Ovary (tissue), 9 donors: ENCODE measurements around the gene CDC14B. TPM values are rescaled to one million over a fixed set of nuclear protein-coding genes. Genes with fewer than 3 reads are reported as not detected.
"Not testable (repeated sequence)": the region's sequence is repeated elsewhere in the genome, so short reads cannot be mapped to it uniquely, and the experiment has no call there.

Source experiments
- DNase-seq, 5 donors: peaks; one replicate each; pipeline ENCODE4 v3.0.0-alpha.2; 2019 to 2020
- H3K27ac ChIP-seq, 2 donors: fragments of 200-600 bp; one replicate each; pipeline versions ENCODE4 v1.5.1 to v1.8.0; 2019 to 2022
- H3K27me3 ChIP-seq: fragments of 200-600 bp; one replicate; pipeline ENCODE4 v1.8.0; 2022
- H3K36me3 ChIP-seq: fragments of 200-600 bp; sonication (generic); one replicate; pipeline ENCODE4 v1.5.1; 2019
- H3K4me1 ChIP-seq: one replicate; pipeline ENCODE4 v1.8.1; 2013; ENCODE audit warnings: mild to moderate bottlenecking, moderate library complexity; ENCODE audit not compliant: insufficient read depth
- H3K4me3 ChIP-seq: fragments of 200-600 bp; sonication (generic); one replicate; pipeline ENCODE4 v1.5.1; 2017
- H3K9me3 ChIP-seq, 2 donors: fragments of 200-600 bp in 1 of 2; sonication (generic) in 1 of 2; one replicate each; pipeline versions ENCODE4 v1.5.1 to v1.8.1; 2013 to 2019; ENCODE audit warnings: mild to moderate bottlenecking in 1 of 2, moderate library complexity in 1 of 2
- CTCF ChIP-seq, 3 donors: fragments of 450-650 bp in 2 of 3; fragments of 200-600 bp in 1 of 3; IDR thresholded peaks; one replicate each; pipeline versions ENCODE4 v1.5.1 to v1.8.0; 2016 to 2022; ENCODE audit warnings: antibody characterized with exemption in 3 of 3, mild to moderate bottlenecking in 1 of 3
- EP300 ChIP-seq: sonication (generic); formaldehyde crosslinking; IDR thresholded peaks from one replicate; pipeline ENCODE4 v1.6.1; 2017; ENCODE audit warnings: antibody characterized with exemption
- POLR2A ChIP-seq: fragments of 450-650 bp; IDR thresholded peaks from one replicate; pipeline ENCODE4 v1.6.1; 2017; ENCODE audit warnings: antibody characterized with exemption, mild to moderate bottlenecking, moderate library complexity
- WGBS, 3 donors: extraction: QIAGEN DNeasy Blood & Tissue Kit in 1 of 3; methylation state at CpG; one replicate each; pipeline versions ENCODE4 v1.1.5 to v1.1.7; 2013 to 2017; 5-methylcytosine and 5-hydroxymethylcytosine counted together
- intact Hi-C, 4 donors: fragments of 100-400 bp; cut with DNase I; formaldehyde crosslinking; loops; one replicate each; pipeline versions ENCODE4 v1.11.0 to v1.15.1; 2022 to 2023
- polyA plus RNA-seq, 2 donors: library from polyadenylated mRNA; stranded (reverse); fragments of 200-250 nt in 1 of 2; fragments of 350-450 nt in 1 of 2; fragmentation: Illumina TruSeq in 1 of 2; extraction: RNeasy Lipid Tissue Mini Kit (QIAGEN cat#74804) in 1 of 2; gene quantifications; one replicate each; pipeline ENCODE4 v1.2.3, GENCODE V29; 2013 to 2014
- total RNA-seq, 7 donors: library from RNA; depleted of rRNA in 2 of 7; stranded (reverse); fragments of >200 nt in 2 of 7; fragmentation: NEBNext Ultra II Directional in 3 of 7; extraction: Animal tissue kit (Norgen Biotek cat#: 25700) in 3 of 7; gene quantifications; one replicate each; pipeline versions ENCODE4 v1.1.0 to v1.2.4, GENCODE V29; 2016 to 2023
- donor health status: DM: no; HTN: no; CAD: no; lungs with moderate emphysema.
- donor health status: DM: no; HTN: no; CAD: no.
- donor health status: Bipolar disorder and iron deficiency.
- donor health status: DM: yes; HTN: yes; CAD: no.
- donor health status: DM: no; HTN: no; CAD: no.
- donor health status: DM: yes; HTN: yes; CAD: no.

Gene CDC14B
- total and polyA plus RNA-seq, 9 donors = 5.9 to 15.3 (median 11.4) TPM

GRCh38 chr9:96587338-96588315 lies 32.0 kb downstream of the CDC14B start:
- no peaks in the 10 kb centered on the region for H3K27me3 ChIP-seq
- H3K27ac ChIP-seq = no peak overlapping the region
- 83 to 84% (median 84%) methylated on average over 12 of the region's 12 CpGs for whole genome bisulfite sequencing, 3 donors
- no peaks in the 10 kb centered on the region for H3K36me3 ChIP-seq
- no peaks in the 10 kb centered on the region for H3K4me1 ChIP-seq
- H3K4me3 ChIP-seq = no peak overlapping the region
- no peak for TF ChIP-seq CTCF (IDR thresholded peaks at IDR 0.05)
- no peak for TF ChIP-seq EP300
- TF ChIP-seq POLR2A = no peak
- intact Hi-C loops = no loop called here
- H3K9me3 ChIP-seq = no peaks in the 10 kb centered on the region
- DNase-seq = no peak

- no peaks in the 10 kb centered on the region for H3K9me3 ChIP-seq
- no peak for DNase-seq
- no peaks in the 10 kb centered on the region for H3K36me3 ChIP-seq
- H3K27me3 ChIP-seq = no peaks in the 10 kb centered on the region
- H3K4me3 ChIP-seq = no peak overlapping the region
- intact Hi-C loops = no loop called here
- H3K27ac ChIP-seq = no peak overlapping the region
- H3K4me1 ChIP-seq = no peaks in the 10 kb centered on the region
- TF ChIP-seq EP300 = no peak
- no peak for TF ChIP-seq POLR2A
- no peak for TF ChIP-seq CTCF (IDR thresholded peaks at IDR 0.05)
Observed at GRCh38 chr9:96585426-96585825, 34.2 kb downstream of the CDC14B start.

- H3K27ac ChIP-seq, H3K9me3 ChIP-seq, H3K27me3 ChIP-seq, H3K36me3 ChIP-seq, DNase-seq, H3K4me1 ChIP-seq, intact Hi-C loops, H3K4me3 ChIP-seq: not testable (repeated sequence)
- 95 to 98% (median 95%) methylated on average over 2 of the region's 2 CpGs for WGBS, 3 donors
Observed at GRCh38 chr9:96582199-96582598, 37.4 kb downstream of the CDC14B start.

GRCh38 chr9:96581786-96582185 lies 37.9 kb downstream of the CDC14B start:
- H3K9me3 ChIP-seq = no peaks in the 10 kb centered on the region
- no peaks in the 10 kb centered on the region for H3K4me1 ChIP-seq
- intact Hi-C loops = no loop called here
- 80 to 84% (median 83%) methylated on average over 6 of the region's 6 CpGs for WGBS, 3 donors
- H3K36me3 ChIP-seq = no peaks in the 10 kb centered on the region
- no peak overlapping the region for H3K4me3 ChIP-seq
- H3K27ac ChIP-seq = no peak overlapping the region
- TF ChIP-seq CTCF (IDR thresholded peaks at IDR 0.05) (no peak), EP300 (no peak), POLR2A (no peak)
- H3K27me3 ChIP-seq = no peaks in the 10 kb centered on the region
- no peak for DNase-seq

GRCh38 chr9:96581301-96581700 lies 38.3 kb downstream of the CDC14B start:
- WGBS, 3 donors = 86 to 87% (median 87%) methylated on average over 4 of the region's 4 CpGs
- H3K4me3 ChIP-seq = no peak overlapping the region
- intact Hi-C loops = no loop called here
- H3K9me3 ChIP-seq = no peaks in the 10 kb centered on the region
- H3K4me1 ChIP-seq = no peaks in the 10 kb centered on the region
- H3K27me3 ChIP-seq = no peaks in the 10 kb centered on the region
- DNase-seq = no peak
- no peak for TF ChIP-seq CTCF (IDR thresholded peaks at IDR 0.05)
- TF ChIP-seq EP300 = no peak
- no peak for TF ChIP-seq POLR2A
- H3K27ac ChIP-seq = no peak overlapping the region
- H3K36me3 ChIP-seq = no peaks in the 10 kb centered on the region
